Astrocyte (in vitro differentiated cells and primary cell): ENCODE data around the gene TAF1B.

Experiments
- EZH2 ChIP-seq: IDR thresholded peaks from 2 replicates; pipeline ENCODE4 v1.6.1; 2012; ENCODE audit warnings: mild to moderate bottlenecking, low read length, inconsistent platforms; ENCODE audit not compliant: insufficient read depth
- TF ChIP-seq, protein P1 (sequence below): IDR thresholded peaks from 2 replicates; pipeline ENCODE4 v1.5.1; 2011; ENCODE audit warnings: low read depth, mild to moderate bottlenecking, inconsistent platforms, low read length, moderate library complexity; ENCODE audit not compliant: insufficient read depth

DNA sequence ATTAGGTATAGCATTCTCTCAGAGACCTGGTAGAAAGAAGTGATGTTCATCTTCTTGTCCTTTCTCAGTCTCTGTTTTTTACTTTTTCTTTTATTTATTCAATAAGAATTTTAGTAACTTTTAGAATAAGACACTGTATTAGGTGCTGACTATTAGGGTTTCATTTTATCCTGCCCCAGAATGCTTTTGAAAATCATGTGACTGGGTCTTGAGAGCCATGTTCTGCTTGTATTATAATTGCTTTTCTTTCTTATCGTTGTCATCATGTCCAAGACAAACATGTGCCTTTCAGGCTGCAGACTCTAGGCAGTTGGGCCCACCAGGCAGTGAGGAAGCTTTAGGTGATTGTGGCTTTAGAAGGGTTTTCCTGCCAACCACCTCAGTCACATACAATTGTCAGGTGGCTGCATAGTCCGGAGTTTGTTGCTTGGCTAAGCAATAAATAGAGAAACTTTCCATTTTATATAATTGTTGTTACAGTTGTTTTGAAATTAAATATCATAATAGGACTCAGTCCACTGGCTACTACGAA lies 123.3 kb downstream of the TAF1B start:
- TF ChIP-seq EZH2 = no peak
- TF ChIP-seq, protein P1, sequence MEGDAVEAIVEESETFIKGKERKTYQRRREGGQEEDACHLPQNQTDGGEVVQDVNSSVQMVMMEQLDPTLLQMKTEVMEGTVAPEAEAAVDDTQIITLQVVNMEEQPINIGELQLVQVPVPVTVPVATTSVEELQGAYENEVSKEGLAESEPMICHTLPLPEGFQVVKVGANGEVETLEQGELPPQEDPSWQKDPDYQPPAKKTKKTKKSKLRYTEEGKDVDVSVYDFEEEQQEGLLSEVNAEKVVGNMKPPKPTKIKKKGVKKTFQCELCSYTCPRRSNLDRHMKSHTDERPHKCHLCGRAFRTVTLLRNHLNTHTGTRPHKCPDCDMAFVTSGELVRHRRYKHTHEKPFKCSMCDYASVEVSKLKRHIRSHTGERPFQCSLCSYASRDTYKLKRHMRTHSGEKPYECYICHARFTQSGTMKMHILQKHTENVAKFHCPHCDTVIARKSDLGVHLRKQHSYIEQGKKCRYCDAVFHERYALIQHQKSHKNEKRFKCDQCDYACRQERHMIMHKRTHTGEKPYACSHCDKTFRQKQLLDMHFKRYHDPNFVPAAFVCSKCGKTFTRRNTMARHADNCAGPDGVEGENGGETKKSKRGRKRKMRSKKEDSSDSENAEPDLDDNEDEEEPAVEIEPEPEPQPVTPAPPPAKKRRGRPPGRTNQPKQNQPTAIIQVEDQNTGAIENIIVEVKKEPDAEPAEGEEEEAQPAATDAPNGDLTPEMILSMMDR = no peak
